Panc1 (cell line): Measurements from ENCODE around the gene GPALPP1.

Experiments
- CTCF ChIP-seq: fragments of 450-650 bp; IDR thresholded peaks from 2 replicates; pipeline ENCODE4 v1.5.1; 2017; ENCODE audit warnings: mild to moderate bottlenecking
- POLR2AphosphoS5 ChIP-seq: IDR thresholded peaks from 2 replicates; pipeline ENCODE4 v1.6.1; 2012; ENCODE audit warnings: mild to moderate bottlenecking, low read depth, low read length, moderate library complexity
- REST ChIP-seq, 2 experiments: IDR thresholded peaks; 2 replicates each; pipeline ENCODE4 v1.6.1; 2011 to 2012; ENCODE audit warnings: low read depth in 2 of 2, control low read depth in 1 of 2, low read length in 1 of 2, mild to moderate bottlenecking in 1 of 2, moderate library complexity in 1 of 2; ENCODE audit not compliant: insufficient read depth in 1 of 2

- no peak for TF ChIP-seq CTCF
- no peak for TF ChIP-seq REST (IDR thresholded peaks at IDR 0.05; ENCODE audit: insufficient read depth in 1 of 2, low read depth in 2 of 2, low read length in 1 of 2)
- TF ChIP-seq POLR2AphosphoS5 = no peak
These were observed 35.1 kb upstream of the GPALPP1 start for GRCh38 chr13:44954224-44954623.
